HepG2 (cell line): ENCODE results near the gene GMPR. TPM values are rescaled to one million over a fixed set of nuclear protein-coding genes. Genes with fewer than 3 reads are reported as not detected.
A peak's percentile ranks its signal among the peaks of the same experiment; 100 is the strongest.

Source experiments
- ATAC-seq: fragments of 200-7000 bp; cut with Tn5 transposase; 3 replicates; pipeline ENCODE4 v1.9.1; 2020; ENCODE audit warnings: mild to moderate bottlenecking, moderate library complexity
- BruUV-seq: library from RNA; stranded (reverse); fragments of 400-500 nt; replicated peaks from 2 replicates; lab custom pipeline; 2021; lab: Mats Ljungman, UMichigan
- CTCF ChIA-PET: fragments of 300-600 bp; formaldehyde crosslinking; extraction: SDS; loops from one replicate; lab custom pipeline; 2021; ENCODE audit warnings: low total read pairs, inconsistent platforms, low intra/inter-chr PET ratio; lab: Yijun Ruan, JAX
- POLR2A ChIA-PET: fragments of 350-600 bp; sonication (Branson Sonifier 250); formaldehyde crosslinking; loops from one replicate; lab custom pipeline; 2020; ENCODE audit warnings: antibody characterized with exemption, inconsistent platforms; lab: Yijun Ruan, JAX
- DNase-seq: peaks from one replicate; pipeline ENCODE4 v3.0.0-alpha.2; 2015; ENCODE audit warnings: low spot score
- FAIRE-seq: peaks from 3 replicates; lab custom pipeline; 2011; peaks lifted over from hg19 to GRCh38; lab: Jason Lieb, UNC
- H2AFZ ChIP-seq: one replicate; pipeline ENCODE4 v1.6.1; 2011; ENCODE audit warnings: low read length, inconsistent platforms
- H3K27ac ChIP-seq: fragments of 300-600 bp; 3 replicates; pipeline ENCODE4 v1.8.0; 2011; ENCODE audit warnings: mixed run types, mild to moderate bottlenecking, mixed read lengths, low read length, inconsistent platforms; ENCODE audit not compliant: insufficient read depth; ENCODE audit errors: extremely low read length
- H3K27me3 ChIP-seq, 2 experiments: fragments of 200-600 bp in 1 of 2; 2 replicates in 1 of 2; 3 replicates in 1 of 2; pipeline versions ENCODE4 v1.6.0 to v1.8.0; 2011; ENCODE audit warnings: low read length in 2 of 2, mild to moderate bottlenecking in 2 of 2, moderate library complexity in 2 of 2, inconsistent platforms in 1 of 2; ENCODE audit not compliant: insufficient read depth in 2 of 2, control insufficient read depth in 1 of 2
- H3K36me3 ChIP-seq, 2 experiments: fragments of 200-600 bp in 1 of 2; replicated peaks in 1 of 2; 2 replicates in 1 of 2; 3 replicates in 1 of 2; pipeline versions ENCODE4 v1.5.1 to v1.8.0; 2011; ENCODE audit warnings: low read length in 2 of 2, inconsistent platforms in 1 of 2; ENCODE audit not compliant: insufficient read depth in 2 of 2, control insufficient read depth in 1 of 2
- H3K4me1 ChIP-seq: 2 replicates; pipeline ENCODE4 v1.5.1; 2012; ENCODE audit warnings: low read length, inconsistent platforms; ENCODE audit not compliant: insufficient read depth
- H3K4me2 ChIP-seq: 2 replicates; pipeline ENCODE4 v1.6.0; 2011; ENCODE audit warnings: low read depth, low read length, inconsistent platforms
- H3K4me3 ChIP-seq, 3 experiments: fragments of 200-600 bp in 1 of 3; sonication (generic), shearing (Covaris generic) in 1 of 3; replicated peaks in 1 of 3; 2 replicates each; pipeline ENCODE4 v1.5.1; 2011 to 2016; ENCODE audit warnings: low read length in 3 of 3, inconsistent platforms in 2 of 3, low read depth in 2 of 3, mild to moderate bottlenecking in 2 of 3, control low read depth in 1 of 3, mixed read lengths in 1 of 3; ENCODE audit not compliant: insufficient read depth in 1 of 3
- H3K79me2 ChIP-seq: one replicate; pipeline ENCODE4 v1.6.1; 2011; ENCODE audit warnings: low read length, inconsistent platforms; ENCODE audit not compliant: insufficient read depth
- H3K9ac ChIP-seq: 2 replicates; pipeline ENCODE4 v1.6.0; 2011; ENCODE audit warnings: mild to moderate bottlenecking, low read depth, low read length, inconsistent platforms; ENCODE audit not compliant: insufficient read depth
- H3K9me3 ChIP-seq: 2 replicates; pipeline ENCODE4 v1.5.1; 2012; ENCODE audit warnings: mild to moderate bottlenecking, low read length
- H4K20me1 ChIP-seq: 2 replicates; pipeline ENCODE4 v1.6.0; 2011; ENCODE audit warnings: inconsistent platforms, mild to moderate bottlenecking, low read length, moderate library complexity; ENCODE audit not compliant: insufficient read depth
- FOXO1 ChIP-seq: sonication (generic); formaldehyde crosslinking; IDR thresholded peaks from 2 replicates; pipeline ENCODE4 v1.4.0; 2020; ENCODE audit warnings: missing genetic modification reagents
- HNRNPH1 ChIP-seq: fragments of 200-400 bp; formaldehyde crosslinking; optimal IDR thresholded peaks from 2 replicates; pipeline ENCODE3; 2017; ENCODE audit warnings: mild to moderate bottlenecking, low read depth, low read length
- MTA3 ChIP-seq: sonication (generic); formaldehyde crosslinking; IDR thresholded peaks from 2 replicates; pipeline ENCODE4 v1.4.0; 2020; ENCODE audit warnings: missing genetic modification reagents
- SATB2 ChIP-seq: sonication (generic); formaldehyde crosslinking; IDR thresholded peaks from 2 replicates; pipeline ENCODE4 v1.5.0; 2020; ENCODE audit warnings: missing genetic modification reagents
- ZBTB20 ChIP-seq: sonication (generic); formaldehyde crosslinking; IDR thresholded peaks from 2 replicates; pipeline ENCODE4 v1.8.1; 2023; ENCODE audit warnings: missing genetic modification reagents, low read depth, mild to moderate bottlenecking, borderline replicate concordance
- ZMYM3 ChIP-seq: sonication (generic); formaldehyde crosslinking; IDR thresholded peaks from 2 replicates; pipeline ENCODE4 v1.5.1; 2020; ENCODE audit warnings: mild to moderate bottlenecking, missing genetic modification reagents
- ZNF747 ChIP-seq: sonication (generic); formaldehyde crosslinking; IDR thresholded peaks from 2 replicates; pipeline ENCODE4 v1.8.1; 2023; ENCODE audit warnings: missing genetic modification reagents, mild to moderate bottlenecking, borderline replicate concordance
- ZNF780A ChIP-seq: sonication (generic); formaldehyde crosslinking; IDR thresholded peaks from 2 replicates; pipeline ENCODE4 v1.8.0; 2022; ENCODE audit warnings: mild to moderate bottlenecking, missing genetic modification reagents, moderate library complexity
- WGBS: methylation state at CpG from one replicate; pipeline ENCODE4 v1.1.6; 2017; ENCODE audit warnings: low lambda C conversion rate; 5-methylcytosine and 5-hydroxymethylcytosine counted together
- in situ Hi-C: cut with HindIII; loops from 2 replicates; pipeline ENCODE4 v1.10.0; 2017; ENCODE audit warnings: low pct_unique_long_range_greater_than_20kb; ENCODE audit not compliant: extremely low pct_ligation_motif_present
- intact Hi-C: fragments of 100-400 bp; cut with micrococcal nuclease; formaldehyde crosslinking; loops from one replicate; pipeline ENCODE4 v1.10.0; 2022; ENCODE audit not compliant: unreplicated experiment
- polyA plus RNA-seq, 8 experiments: library from polyadenylated mRNA; depleted of rRNA in 3 of 8; stranded (reverse) in 7 of 8; unstranded in 1 of 8; fragments of >200 nt; fragmentation: Illumina TruSeq in 4 of 8; extraction: Trizol in 4 of 8; gene quantifications; 2 replicates each; pipeline versions ENCODE4 v1.2.1 to v1.2.3, GENCODE V29; 2011 to 2016; ENCODE audit warnings: low read depth in 4 of 8, missing spikeins in 1 of 8, mixed read lengths in 1 of 8; ENCODE audit not compliant: insufficient read depth in 1 of 8
- total RNA-seq, 5 experiments: library from RNA; depleted of rRNA; stranded (reverse); fragments of >200 nt; fragmentation: Illumina TruSeq; extraction: Trizol; gene quantifications; 2 replicates each; pipeline ENCODE4 v1.2.3, GENCODE V29; 2016; ENCODE audit warnings: low read depth in 1 of 5
- TF ChIP-seq, protein P1 (sequence below): sonication (generic); formaldehyde crosslinking; IDR thresholded peaks from 2 replicates; pipeline ENCODE4 v1.4.0; 2020; ENCODE audit warnings: missing genetic modification reagents, borderline replicate concordance
- TF ChIP-seq, protein P2 (sequence below), 2 experiments: sonication (generic) in 1 of 2; formaldehyde crosslinking in 1 of 2; IDR thresholded peaks; 2 replicates each; pipeline versions ENCODE4 v1.4.0 to v1.6.1; 2016 to 2020; ENCODE audit warnings: borderline replicate concordance in 1 of 2, low read depth in 1 of 2, mild to moderate bottlenecking in 1 of 2, missing genetic modification reagents in 1 of 2

GMPR gene
- total and polyA plus RNA-seq, 2 of the 13 experiments (the other 11 are each of a cell fraction or from before 2014, with no cell fraction given): not detected

DNA sequence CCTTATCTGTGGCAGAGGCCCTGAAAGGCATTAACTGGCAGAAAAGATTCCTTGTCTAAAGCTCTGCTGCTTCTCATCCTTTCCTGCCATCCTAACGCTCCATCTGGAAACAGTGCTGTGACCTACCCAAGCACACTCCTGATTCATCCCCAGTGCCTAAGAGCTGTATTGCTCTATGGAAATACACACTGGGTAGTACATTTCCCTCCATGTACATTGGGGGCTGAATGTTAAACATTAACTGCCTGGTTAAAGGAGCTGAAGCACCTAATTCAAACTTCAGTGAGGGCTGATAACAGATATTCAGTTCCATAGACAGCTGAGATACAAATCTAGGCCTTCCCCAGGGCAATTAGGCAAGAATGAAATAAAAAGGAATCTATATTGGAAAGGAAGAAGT is 36.7 kb upstream of the GMPR start:
- intact Hi-C loops: no loop called here
- Histone ChIP-seq H3K79me2 (no peaks in the 10 kb centered on the region), H2AFZ (no peak overlapping the region), H3K4me1 (peaks cover 19% of the 10 kb centered on the region; the same call in 1 of the 2 replicates), H3K4me3 (no peak overlapping the region), H4K20me1 (no peaks in the 10 kb centered on the region), H3K27ac (no peak overlapping the region), H3K9me3 (no peaks in the 10 kb centered on the region), H3K4me2 (no peak overlapping the region), H3K9ac (no peak overlapping the region), H3K36me3 (no peaks in the 10 kb centered on the region), H3K27me3 (peaks cover 0 to 24% of the 10 kb centered on the region in 2 experiments; a peak in 3 of 5 replicates)
- FAIRE-seq: no peak
- POLR2A ChIA-PET: no interaction called here
- no TSS peak for BruUV-seq
- CTCF ChIA-PET: no interaction called here
- 5% methylated on average over 1 of the region's 1 CpG for WGBS
- ATAC-seq: peak; percentile 84
- peak; percentile 35 for DNase-seq
- in situ Hi-C loops: no loop called here
- TF ChIP-seq SATB2 (CRISPR knock-in tag) (no peak), ZNF780A (CRISPR knock-in tag) (no peak), ZMYM3 (CRISPR knock-in tag) (0 out of 2 replicates have a peak, but pooled peaks have one; percentile 8), FOXO1 (CRISPR knock-in tag) (no peak), ZBTB20 (CRISPR knock-in tag) (no peak), MTA3 (no peak), ZNF747 (CRISPR knock-in tag) (no peak), HNRNPH1 (no peak)
- TF ChIP-seq, protein P1, sequence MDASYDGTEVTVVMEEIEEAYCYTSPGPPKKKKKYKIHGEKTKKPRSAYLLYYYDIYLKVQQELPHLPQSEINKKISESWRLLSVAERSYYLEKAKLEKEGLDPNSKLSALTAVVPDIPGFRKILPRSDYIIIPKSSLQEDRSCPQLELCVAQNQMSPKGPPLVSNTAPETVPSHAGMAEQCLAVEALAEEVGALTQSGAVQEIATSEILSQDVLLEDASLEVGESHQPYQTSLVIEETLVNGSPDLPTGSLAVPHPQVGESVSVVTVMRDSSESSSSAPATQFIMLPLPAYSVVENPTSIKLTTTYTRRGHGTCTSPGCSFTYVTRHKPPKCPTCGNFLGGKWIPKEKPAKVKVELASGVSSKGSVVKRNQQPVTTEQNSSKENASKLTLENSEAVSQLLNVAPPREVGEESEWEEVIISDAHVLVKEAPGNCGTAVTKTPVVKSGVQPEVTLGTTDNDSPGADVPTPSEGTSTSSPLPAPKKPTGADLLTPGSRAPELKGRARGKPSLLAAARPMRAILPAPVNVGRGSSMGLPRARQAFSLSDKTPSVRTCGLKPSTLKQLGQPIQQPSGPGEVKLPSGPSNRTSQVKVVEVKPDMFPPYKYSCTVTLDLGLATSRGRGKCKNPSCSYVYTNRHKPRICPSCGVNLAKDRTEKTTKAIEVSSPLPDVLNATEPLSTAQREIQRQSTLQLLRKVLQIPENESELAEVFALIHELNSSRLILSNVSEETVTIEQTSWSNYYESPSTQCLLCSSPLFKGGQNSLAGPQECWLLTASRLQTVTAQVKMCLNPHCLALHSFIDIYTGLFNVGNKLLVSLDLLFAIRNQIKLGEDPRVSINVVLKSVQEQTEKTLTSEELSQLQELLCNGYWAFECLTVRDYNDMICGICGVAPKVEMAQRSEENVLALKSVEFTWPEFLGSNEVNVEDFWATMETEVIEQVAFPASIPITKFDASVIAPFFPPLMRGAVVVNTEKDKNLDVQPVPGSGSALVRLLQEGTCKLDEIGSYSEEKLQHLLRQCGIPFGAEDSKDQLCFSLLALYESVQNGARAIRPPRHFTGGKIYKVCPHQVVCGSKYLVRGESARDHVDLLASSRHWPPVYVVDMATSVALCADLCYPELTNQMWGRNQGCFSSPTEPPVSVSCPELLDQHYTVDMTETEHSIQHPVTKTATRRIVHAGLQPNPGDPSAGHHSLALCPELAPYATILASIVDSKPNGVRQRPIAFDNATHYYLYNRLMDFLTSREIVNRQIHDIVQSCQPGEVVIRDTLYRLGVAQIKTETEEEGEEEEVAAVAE: no peak
- TF ChIP-seq, protein P2, sequence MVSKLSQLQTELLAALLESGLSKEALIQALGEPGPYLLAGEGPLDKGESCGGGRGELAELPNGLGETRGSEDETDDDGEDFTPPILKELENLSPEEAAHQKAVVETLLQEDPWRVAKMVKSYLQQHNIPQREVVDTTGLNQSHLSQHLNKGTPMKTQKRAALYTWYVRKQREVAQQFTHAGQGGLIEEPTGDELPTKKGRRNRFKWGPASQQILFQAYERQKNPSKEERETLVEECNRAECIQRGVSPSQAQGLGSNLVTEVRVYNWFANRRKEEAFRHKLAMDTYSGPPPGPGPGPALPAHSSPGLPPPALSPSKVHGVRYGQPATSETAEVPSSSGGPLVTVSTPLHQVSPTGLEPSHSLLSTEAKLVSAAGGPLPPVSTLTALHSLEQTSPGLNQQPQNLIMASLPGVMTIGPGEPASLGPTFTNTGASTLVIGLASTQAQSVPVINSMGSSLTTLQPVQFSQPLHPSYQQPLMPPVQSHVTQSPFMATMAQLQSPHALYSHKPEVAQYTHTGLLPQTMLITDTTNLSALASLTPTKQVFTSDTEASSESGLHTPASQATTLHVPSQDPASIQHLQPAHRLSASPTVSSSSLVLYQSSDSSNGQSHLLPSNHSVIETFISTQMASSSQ (IDR thresholded peaks at IDR 0.05; ENCODE audit: low read depth): peak; percentile 61
- TF ChIP-seq, protein P2 (CRISPR knock-in tag; IDR thresholded peaks at IDR 0.05; ENCODE audit: borderline replicate concordance): no peak; the same call in 1 of the 2 replicates
